ENCODE measurements around the gene ZNF423. TPM values are rescaled to one million over a fixed set of nuclear protein-coding genes. Genes with fewer than 3 reads are reported as not detected.
A peak's percentile ranks its signal among the peaks of the same experiment; 100 is the strongest.
"Not testable (repeated sequence)": the region's sequence is repeated elsewhere in the genome, so short reads cannot be mapped to it uniquely, and the experiment has no call there.

ZNF423 gene
- polyA plus RNA-seq (2013, experiment 1 of 2; ENCODE audit: insufficient read length), result 11.3 TPM
- 11.4 TPM for polyA plus RNA-seq (2013, experiment 2 of 2; ENCODE audit: insufficient read length)

GRCh38 chr16:49855822-49856671, at the start of gene ZNF423:
Gene ZNF423 (minus strand): TSS chr16:49856112. CDS start chr16:49855774, 338 bp downstream.
- peak; percentile 45 for DNase-seq

- no peak for DNase-seq
Measured at GRCh38 chr16:49904348-49905062, 48.6 kb upstream of the ZNF423 start.

- DNase-seq, result no peak
Measured at GRCh38 chr16:49902908-49903307, 47.0 kb upstream of the ZNF423 start.

- DNase-seq, result no peak
Measured at GRCh38 chr16:49901711-49902110, 45.8 kb upstream of the ZNF423 start.

GRCh38 chr16:49900875-49901274, 45.0 kb upstream of the ZNF423 start:
- no peak for DNase-seq

- DNase-seq, result no peak
Measured at GRCh38 chr16:49899991-49900695, 44.2 kb upstream of the ZNF423 start.

- no peak for DNase-seq
Measured at GRCh38 chr16:49896447-49896964, 40.6 kb upstream of the ZNF423 start.

DNA sequence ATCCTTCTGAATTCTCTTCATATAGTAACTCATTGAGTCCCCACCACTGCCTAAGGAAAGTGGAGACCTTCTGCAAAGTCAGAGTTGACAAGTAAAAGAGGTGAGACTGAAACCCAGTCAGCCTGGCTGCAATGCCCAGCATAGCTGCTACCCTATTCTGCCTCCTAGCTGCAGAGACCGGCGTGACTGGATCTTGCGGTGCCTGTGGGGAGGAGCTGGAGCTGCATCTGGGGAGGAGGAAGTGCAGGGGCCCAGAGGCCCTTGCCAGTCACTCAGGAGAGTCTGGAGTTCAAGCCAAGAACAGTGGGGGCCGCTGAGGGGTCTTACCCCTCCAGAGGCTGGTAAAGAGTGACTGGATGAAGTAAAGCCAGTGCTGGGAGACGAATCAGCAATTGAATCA, 35.0 kb upstream of the ZNF423 start:
- DNase-seq, result no peak

- DNase-seq, result peak; percentile 13
Measured at GRCh38 chr16:49889725-49890397, 33.9 kb upstream of the ZNF423 start.

GRCh38 chr16:49886554-49887094, 30.7 kb upstream of the ZNF423 start:
- no peak for DNase-seq

DNA sequence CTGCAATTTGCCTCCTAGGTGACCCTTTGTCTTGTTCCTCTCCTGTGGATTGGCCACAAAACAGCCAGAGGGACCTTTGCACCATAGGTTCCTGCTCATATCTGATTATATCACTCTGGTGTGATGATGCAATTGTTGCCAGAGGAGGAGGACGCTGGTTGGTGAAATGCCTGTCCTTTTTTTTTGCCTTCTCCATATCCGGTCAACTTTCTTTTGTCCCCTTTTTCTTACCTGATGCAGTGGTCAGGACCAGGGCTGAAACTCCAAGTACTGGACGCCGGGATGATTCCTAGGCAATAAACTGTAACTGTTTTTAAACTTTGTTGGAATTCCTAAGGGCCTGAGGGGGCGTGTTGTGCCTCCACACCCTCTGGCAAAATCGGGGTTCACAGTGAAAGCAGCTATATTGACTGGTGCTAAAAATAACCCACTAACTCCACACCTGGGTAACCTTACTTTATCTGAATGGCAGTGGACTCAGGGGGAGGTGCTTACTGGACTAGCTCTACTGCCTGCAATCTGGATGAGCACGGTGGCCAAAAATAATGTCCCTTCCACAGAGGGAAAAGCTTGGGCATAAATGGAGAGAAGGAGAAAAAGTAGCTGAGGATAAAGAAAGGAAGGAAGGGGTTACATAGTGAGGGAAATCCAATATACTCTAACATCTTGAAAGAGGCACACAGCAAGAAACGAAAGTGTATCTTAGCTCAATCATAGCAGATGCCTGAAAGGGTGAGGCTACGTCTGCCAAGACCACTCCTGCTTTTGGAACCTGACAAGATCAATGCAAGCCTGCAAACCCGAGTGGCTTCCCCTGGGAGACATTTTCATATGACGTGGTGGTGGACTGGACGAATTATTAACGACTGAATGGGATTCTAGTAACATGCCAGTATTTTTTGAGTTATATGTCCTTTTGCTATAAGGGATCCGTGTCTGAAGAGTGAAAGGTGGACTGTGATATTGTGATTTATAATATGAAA, 28.4 kb upstream of the ZNF423 start:
- no peak for DNase-seq

- peak; percentile 33 for DNase-seq
Measured at GRCh38 chr16:49883076-49884014, 27.4 kb upstream of the ZNF423 start.

GRCh38 chr16:49881890-49882289, 26.0 kb upstream of the ZNF423 start:
- no peak for DNase-seq

DNA sequence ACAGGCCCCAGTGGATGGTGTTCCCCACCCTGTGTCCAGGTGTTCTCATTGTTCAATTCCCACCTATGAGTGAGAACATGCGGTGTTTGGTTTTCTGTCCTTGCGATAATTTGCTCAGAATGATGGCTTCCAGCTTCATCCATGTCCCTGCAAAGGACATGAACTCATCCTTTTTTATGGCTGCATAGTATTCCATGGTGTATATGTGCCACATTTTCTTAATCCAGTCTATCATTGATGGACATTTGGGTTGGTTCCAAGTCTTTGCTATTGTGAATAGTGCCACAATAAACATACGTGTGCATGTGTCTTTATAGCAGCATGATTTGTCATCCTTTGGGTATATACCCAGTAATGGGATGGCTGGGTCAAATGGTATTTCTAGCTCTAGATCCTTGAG, 22.6 kb upstream of the ZNF423 start:
- DNase-seq, result not testable (repeated sequence)

DNA sequence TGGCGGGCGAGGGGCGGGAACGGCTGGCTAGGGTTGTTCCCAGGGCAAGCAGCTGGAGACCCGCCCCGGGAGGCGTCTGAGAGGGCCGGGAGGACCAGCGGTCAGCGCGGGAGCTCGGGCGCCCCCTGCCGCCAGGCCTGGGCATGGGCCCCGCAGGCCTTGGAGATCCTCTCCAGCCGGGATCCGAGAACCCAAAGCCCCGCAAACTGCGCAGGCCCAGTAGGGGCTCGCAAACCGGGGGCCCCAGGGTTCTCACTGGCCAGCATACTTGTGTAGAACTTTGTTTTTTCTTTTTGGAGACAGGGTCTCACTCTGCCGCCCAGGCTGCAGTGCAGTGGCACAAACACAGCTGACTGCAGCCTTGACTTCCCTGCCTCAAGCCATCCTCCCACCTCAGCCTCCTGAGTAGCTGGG, 20.8 kb upstream of the ZNF423 start:
- DNase-seq, result peak; percentile 43

DNA sequence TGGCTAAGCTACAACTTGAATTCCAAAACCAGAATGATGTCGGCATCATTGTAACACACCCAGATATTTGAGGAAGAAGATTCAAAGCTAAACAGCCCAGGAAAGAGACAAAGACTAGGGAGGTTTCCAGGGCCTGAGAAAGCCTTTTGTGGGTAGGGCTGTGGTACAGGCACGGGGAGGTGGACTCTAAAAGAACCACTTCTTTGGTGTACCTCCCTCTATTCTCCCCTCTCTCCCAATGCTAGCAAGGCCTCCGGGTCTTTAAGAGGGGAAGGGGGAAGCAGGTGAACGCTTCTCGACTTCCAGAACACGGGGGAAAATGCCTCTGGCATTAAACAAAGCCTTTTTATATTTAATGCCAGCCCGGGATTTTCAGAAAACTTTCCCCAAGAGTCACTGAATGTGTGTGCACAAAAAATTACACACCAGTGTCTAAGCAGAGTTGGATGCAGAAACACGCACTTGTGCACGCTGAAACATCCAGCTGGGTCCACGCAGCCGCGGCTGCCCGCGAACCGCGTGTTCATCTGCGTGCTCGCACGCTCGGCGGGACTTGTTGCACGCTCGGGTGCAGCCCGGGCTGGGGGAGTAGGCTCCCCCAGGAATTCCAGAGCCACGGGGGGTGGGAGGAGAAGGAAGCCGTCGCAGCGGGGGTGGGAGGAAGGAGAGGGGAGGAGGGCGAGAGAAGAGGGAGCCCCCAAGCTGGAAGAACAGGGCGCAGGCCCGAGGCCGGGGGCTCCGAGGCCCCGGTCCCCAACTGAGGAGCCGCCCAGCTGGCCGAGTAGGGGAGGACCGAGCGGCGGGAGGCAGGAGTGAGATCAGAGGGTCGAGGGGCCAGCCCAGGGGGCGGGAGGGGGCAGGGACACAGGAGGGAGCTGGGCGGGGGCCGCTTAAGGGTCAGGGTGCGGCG, 20.1 kb upstream of the ZNF423 start:
- no peak for DNase-seq

GRCh38 chr16:49874613-49875237, 18.8 kb upstream of the ZNF423 start:
- DNase-seq, result no peak

GRCh38 chr16:49871824-49872223, 15.9 kb upstream of the ZNF423 start:
- DNase-seq, result not testable (repeated sequence)

Measured in fibroblast of skin of back (primary cell).